GM10266 (cell line): ENCODE measurements around the gene EFHB.

Experiments used
- DNase-seq: peaks from one replicate; pipeline ENCODE4 v3.0.0; 2012; ENCODE audit errors: extremely low spot score
- TF ChIP-seq, protein P1 (sequence below): IDR thresholded peaks from 2 replicates; pipeline ENCODE4 v1.5.1; 2012; ENCODE audit warnings: mild to moderate bottlenecking, low read depth; ENCODE audit not compliant: control insufficient read depth, insufficient read depth; ENCODE audit errors: missing control alignments

EFHB gene, protein sequence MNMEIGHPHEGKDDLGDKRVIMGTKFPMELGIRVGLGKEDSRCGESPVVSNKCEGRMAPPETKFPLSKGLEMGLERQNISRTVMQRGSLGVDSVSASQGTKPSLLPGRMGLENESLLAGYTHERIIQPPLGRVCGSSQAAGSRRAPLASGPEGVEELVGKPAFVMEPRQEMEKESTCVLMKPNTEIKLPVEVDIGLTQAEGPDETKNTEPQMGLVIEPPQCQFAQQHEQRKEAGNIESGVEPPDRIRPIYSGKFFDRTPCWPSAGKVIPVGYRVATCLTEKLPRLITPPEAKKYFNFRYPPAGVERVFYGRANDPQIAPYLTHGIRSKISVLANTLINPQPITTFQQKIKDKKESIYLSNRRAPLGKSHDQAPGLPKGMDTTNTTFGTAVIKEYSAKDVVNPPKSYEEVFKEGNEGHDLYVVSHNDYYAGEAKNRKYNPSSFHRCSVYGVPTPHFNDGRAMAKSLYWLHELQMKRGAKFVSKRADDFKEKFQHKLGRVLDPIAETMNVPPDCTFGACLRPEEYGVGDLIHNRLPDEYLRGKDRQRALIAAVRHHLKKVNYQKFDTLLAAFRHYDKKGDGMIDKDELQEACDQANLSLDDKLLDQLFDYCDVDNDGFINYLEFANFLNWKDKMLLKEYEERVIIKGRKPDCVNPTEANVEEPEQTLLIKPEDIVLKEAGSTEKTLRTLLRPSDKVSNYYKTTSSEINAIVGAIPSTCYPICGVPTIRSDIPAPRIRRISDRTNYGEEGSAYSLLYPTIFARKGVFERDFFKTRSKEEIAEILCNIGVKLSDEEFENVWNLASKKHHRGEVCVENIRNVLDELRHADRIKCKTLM

DNA sequence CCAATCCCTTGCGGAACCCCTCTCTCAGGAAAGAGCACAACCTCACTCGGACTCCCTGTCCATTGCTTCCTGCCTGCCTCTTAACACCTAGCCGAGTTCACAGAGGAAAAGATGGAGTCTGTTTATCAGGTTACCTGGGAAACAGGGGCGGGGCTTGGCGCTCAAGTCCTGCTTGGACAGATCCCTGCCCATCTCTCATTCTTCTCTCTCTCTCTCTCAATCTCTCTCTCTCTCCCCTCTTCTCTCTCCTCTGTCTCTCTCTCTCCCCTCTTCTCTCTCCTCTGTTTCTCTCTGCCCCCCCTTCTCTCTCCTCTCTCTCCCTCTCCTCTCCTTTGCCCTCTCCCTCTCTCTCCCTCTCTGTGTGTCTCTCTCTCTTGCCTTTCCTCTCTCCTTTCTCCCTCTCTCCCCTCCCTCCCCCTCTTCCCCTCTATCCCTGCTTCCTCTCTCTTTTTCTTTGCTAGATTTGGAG lies at the start of gene EFHB:
Gene EFHB, minus strand, starts transcription at position 120 of the 469 bp plus-strand sequence. CDS start 199 bp downstream, outside the sequence.
- DNase-seq, result no peak
- TF ChIP-seq, protein P1, sequence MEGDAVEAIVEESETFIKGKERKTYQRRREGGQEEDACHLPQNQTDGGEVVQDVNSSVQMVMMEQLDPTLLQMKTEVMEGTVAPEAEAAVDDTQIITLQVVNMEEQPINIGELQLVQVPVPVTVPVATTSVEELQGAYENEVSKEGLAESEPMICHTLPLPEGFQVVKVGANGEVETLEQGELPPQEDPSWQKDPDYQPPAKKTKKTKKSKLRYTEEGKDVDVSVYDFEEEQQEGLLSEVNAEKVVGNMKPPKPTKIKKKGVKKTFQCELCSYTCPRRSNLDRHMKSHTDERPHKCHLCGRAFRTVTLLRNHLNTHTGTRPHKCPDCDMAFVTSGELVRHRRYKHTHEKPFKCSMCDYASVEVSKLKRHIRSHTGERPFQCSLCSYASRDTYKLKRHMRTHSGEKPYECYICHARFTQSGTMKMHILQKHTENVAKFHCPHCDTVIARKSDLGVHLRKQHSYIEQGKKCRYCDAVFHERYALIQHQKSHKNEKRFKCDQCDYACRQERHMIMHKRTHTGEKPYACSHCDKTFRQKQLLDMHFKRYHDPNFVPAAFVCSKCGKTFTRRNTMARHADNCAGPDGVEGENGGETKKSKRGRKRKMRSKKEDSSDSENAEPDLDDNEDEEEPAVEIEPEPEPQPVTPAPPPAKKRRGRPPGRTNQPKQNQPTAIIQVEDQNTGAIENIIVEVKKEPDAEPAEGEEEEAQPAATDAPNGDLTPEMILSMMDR, result no peak

DNA sequence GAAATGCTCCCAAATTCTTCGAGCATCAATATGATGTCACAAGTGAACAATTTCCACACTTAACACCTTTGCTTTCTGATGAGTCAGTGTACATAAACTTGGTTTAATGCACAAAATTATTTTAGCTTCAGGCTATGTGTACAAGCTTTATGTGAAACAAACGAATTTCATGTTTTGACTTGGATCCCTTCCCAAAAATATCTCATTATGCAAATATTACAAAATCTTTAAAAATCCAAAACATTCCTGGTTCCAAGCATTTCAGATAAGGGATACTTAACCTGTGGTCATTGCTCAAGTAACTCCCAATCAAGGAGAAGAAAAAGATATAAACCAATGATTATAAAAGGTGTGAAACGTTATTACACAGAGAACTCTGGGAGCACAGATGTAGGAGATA lies 38.0 kb upstream of the EFHB start:
- TF ChIP-seq, protein P1, result no peak
- DNase-seq, result no peak

DNA sequence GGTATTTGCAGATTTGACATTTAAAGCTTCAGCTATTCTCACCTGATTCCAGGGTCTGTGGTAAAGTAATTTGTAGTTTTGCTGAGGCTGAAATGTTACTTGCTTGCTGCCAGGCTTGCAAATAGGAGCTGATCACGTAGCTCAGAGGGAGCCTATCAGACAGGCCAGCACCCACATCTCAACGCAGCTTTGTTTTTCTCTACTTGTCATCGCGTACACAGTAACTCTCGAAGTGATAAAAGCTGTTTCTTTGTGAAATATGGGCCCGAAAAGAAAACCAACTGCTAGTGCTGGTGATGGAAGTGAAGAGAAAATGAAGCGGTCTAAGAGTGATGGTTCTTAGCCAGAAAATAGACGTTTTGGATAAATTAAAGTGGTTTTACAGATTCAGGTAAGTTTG lies 36.3 kb upstream of the EFHB start:
- DNase-seq, result no peak
- TF ChIP-seq, protein P1, result no peak

DNA sequence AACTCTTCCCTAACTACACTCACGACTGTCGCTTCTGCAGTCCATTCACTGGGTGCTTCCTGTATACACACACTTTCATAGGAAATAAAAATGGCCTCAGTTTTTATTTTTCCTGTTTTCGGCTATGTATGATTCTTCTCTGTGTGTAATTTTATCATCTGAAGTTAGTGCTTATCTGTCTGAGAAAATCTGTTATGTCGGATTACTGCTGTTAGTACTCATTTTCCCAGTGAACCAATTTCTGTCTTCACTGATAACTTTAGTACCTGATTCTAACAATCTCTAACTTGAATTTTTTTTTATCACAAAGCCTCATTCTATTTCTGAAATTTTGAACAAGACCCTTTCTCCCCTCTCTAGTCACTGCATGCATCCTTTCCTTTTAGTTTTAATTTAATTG lies 33.8 kb upstream of the EFHB start:
- TF ChIP-seq, protein P1, result no peak

DNA sequence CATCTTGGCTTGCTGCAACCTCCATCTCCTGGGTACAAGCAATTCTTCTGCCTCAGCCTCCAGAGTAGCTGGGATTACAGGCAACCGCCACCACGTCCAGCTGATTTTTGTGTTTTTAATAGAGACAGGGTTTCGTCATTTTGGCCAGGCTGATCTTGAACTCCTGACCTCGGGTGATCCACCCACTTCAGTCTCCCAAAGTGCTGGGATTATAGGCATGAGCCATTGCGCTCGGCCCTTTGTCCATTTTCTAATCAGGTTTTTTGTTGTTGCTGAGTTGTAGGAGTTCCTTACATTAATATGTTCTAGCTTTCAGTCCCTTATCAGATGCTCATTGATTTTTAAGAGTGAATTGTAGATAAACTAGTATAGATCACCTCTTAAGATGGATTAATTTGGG lies 33.2 kb upstream of the EFHB start:
- no peak for DNase-seq

More for the DNA sequence above, 33.8 kb upstream of the EFHB start:
- DNase-seq, result no peak

DNA sequence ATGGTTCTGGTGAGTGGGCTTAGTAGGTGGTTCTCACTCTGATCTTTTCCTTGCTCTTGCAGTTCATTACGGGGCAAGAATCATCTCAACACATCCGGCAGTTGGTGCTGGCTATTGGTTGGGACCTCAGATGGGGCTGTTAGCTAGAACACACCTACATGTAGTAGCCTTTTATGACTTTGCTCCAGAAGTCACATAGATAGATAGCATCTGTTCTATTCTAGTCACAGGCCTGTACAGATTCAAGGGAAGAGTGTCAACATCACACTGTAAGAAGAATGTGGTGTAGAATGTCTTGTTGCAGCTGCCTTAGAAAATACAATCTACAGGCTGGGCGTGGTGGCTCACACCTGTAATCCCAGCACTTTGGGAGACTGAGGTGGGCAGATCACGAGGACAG lies 27.9 kb upstream of the EFHB start:
- DNase-seq, result no peak
- TF ChIP-seq, protein P1, result no peak

More for the DNA sequence above, 33.2 kb upstream of the EFHB start:
- TF ChIP-seq, protein P1, result no peak
